G401 (cell line): ENCODE results near the gene NDUFB4. TPM values are rescaled to one million over a fixed set of nuclear protein-coding genes. Genes with fewer than 3 reads are reported as not detected.
"Not testable (repeated sequence)": the region's sequence is repeated elsewhere in the genome, so short reads cannot be mapped to it uniquely, and the experiment has no call there.

ENCODE experiments used
- DNase-seq: peaks from one replicate; pipeline ENCODE4 v3.0.0-alpha.2; 2015; ENCODE audit warnings: low spot score
- in situ Hi-C: cut with HindIII; loops from 2 replicates; pipeline ENCODE4 v1.10.0; 2016; ENCODE audit warnings: low sequenced_read_pairs, mixed read lengths
- total RNA-seq: library from RNA; depleted of rRNA; stranded (reverse); fragments of >200 nt; shearing (Covaris generic); gene quantifications from 2 replicates; pipeline ENCODE4 v1.2.3, GENCODE V29; 2014

NDUFB4 gene
- total RNA-seq, 1 experiment from 2014 or later, result 148 TPM

DNA sequence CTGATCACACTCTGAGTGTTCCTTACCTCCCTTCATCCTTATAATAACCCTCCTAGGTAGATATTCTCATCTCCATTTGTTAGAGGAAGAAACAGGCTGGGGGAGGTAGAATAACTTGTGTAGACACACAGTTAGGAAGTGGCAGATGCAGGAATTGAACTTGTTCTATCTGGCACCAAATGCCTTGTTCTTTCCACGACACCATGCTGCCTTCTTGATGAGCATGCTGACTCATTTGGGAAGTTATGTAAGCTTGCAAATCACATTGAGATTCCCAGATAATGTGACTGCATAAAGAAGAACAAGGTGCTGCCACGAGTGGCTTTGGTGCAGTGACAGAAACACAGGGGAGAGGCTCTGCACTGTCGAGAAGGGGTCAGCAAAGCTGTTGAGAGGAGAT lies 27.5 kb upstream of the NDUFB4 start:
- peak; percentile 78 for DNase-seq
- in situ Hi-C loops, result no loop called here

GRCh38 chr3:120569222-120570057 lies 26.7 kb upstream of the NDUFB4 start:
- peak; percentile 50 for DNase-seq
- in situ Hi-C loops, result no loop called here

DNA sequence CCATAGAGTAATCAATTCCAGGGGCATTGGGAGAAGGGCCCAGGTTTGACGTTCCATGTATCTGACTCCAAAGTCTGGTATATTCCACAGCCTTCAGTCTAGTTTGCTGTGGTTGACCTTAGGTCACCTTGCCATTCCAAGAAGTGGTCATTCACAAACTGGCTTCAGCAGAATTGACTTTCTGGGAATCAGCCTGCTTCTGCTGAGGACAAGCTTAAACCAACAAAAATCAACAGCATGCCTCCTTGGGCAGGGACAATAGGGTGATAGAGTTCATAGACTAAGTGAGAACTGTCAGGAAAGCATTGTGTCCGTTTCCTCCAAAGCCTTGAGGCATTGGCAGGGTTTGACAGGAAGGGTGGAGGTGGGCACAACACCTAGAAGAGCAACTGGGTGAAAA lies 24.1 kb upstream of the NDUFB4 start:
- no peak for DNase-seq
- in situ Hi-C loops, result no loop called here

GRCh38 chr3:120587332-120587975 lies 8.7 kb upstream of the NDUFB4 start:
- DNase-seq, result no peak

GRCh38 chr3:120595788-120596115 lies 384 bp upstream of the NDUFB4 start:
- in situ Hi-C loops, result no loop called here
- DNase-seq, result no peak

More at GRCh38 chr3:120587332-120587975, 8.7 kb upstream of the NDUFB4 start:
- in situ Hi-C loops, result no loop called here

GRCh38 chr3:120596853-120597223 lies 702 bp downstream of the NDUFB4 start:
- in situ Hi-C loops, result no loop called here
- no peak for DNase-seq

DNA sequence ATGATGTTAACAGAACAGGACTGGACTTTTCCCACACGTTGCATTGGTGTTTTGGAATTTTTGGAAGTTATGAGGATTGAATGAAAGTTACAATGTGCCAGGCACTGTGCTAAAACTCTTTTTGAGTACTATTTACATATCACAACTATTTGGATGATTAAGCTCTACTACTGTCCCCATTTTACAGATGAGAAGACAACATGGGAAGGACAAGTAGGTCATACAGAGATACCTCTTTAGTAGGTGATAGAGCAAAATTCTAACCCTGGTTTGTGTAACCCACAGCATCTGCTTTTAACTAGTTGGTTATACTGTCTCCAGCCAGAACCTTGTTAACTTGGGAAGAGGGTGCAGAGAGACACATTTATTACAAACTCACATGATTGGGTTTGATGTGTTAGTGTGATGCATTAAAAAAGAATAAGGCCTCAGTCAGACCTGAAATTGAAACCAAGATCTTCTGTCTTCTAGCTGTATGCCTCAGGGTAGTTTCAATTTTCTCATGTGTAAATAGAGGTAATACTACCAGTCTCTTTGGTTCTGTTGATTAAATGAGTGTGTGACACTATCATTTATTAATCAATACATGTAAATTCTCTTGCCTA lies 1.4 kb downstream of the NDUFB4 start:
- in situ Hi-C loops, result no loop called here
- DNase-seq, result no peak

GRCh38 chr3:120599211-120599610 lies 3.1 kb downstream of the NDUFB4 start:
- no peak for DNase-seq
- in situ Hi-C loops, result no loop called here

DNA sequence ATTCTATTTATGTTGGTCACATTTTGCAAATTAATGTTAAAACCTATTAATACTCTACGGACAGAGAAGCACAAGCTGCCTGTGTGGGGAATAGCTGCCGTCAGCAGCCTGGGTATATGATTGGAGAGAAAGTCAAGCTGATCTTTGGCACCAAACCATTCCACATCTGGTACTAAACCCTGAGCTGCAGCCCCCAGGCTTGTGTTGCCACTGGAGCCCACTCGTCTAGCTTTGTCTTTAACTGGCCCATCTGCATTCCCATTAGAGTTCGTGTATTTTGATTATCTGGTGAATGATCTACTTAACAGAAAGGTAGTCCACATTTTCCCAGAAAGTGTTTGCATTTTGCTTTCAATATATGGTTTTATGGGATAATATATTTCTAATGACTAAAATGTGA lies 5.4 kb downstream of the NDUFB4 start:
- in situ Hi-C loops, result no loop called here

DNA sequence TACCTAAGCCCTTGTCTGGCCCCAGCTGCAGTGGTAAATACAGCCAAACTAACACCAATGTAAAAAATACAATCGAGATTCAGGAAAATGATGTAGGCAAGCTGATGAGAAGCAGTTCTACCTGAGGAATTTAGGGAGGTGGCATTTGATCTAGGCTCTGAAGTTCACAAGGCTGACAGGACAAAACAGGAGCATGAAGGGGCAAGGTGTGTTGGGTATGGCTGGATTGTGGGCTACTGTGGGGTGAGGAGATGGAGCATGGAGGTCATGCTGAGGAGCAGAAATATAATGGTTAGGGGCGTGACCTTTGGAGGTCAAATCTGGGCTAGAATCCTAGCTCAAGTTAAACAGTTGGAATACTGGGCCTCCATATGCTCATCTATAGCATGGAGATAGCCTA lies 6.5 kb downstream of the NDUFB4 start:
- no peak for DNase-seq
- in situ Hi-C loops, result no loop called here

More for the DNA sequence above, 5.4 kb downstream of the NDUFB4 start:
- peak; percentile 23 for DNase-seq

DNA sequence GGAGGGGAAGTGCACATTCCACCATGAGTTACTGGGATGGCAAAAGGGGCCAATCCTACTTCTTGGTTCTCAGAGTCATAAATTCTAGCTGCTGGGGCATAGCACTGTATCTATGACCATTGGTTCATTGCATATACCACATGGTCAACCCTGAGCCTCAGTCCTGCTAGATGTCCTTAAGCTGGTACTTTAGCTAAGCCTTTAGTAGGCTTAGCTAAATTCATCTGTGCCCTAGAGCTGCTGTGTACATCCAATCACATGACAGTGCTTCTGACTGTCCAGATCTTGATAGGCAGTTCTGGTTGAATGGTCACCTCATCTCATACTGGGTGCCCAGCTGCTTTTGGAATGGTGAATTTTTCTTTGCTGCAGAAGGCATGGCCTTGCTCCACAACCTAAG lies 8.2 kb downstream of the NDUFB4 start:
- in situ Hi-C loops, result no loop called here
- DNase-seq, result no peak

DNA sequence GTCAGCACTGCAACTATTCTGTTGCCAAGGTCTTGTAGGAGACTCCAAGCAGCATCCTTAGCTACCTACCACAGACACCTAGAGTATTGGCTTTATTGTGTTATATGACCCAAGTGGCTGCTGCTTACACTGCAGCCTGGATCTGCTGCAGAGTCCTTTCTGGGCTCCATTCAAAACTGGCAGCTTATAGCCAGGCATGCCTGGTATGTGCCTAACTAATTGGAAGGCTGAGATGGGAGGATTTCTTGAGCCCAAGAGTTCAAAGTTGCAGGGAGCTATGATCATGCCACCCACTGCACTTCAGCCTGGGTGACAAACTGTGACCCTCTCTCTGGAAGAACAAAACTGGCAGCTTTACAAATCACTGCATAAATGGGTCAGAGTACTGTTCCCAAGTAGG lies 8.6 kb downstream of the NDUFB4 start:
- in situ Hi-C loops, result no loop called here
- DNase-seq, result peak; percentile 48

- peak; percentile 74 for DNase-seq
- in situ Hi-C loops, result no loop called here
Measured at GRCh38 chr3:120608506-120608905, 12.4 kb downstream of the NDUFB4 start.

DNA sequence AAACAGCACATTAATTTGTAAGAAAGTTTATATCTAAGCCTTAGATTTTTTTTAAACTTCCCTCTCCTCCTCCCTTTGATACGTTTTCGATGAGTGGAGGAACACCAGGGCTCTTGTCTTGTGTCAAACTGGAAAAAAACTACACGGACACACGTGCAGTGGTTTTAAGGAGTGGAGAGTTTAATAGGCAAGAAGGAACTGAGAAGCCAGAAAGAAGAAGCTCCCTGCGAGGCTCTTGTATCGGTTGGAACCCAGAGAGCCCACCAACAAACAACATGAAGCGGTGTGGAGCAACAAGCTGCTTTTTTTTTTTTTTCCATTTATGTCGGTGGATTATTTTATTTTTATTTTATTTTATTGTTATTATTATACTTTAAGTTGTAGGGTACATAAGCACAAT lies 18.6 kb downstream of the NDUFB4 start:
- DNase-seq, result no peak
- in situ Hi-C loops, result no loop called here

DNA sequence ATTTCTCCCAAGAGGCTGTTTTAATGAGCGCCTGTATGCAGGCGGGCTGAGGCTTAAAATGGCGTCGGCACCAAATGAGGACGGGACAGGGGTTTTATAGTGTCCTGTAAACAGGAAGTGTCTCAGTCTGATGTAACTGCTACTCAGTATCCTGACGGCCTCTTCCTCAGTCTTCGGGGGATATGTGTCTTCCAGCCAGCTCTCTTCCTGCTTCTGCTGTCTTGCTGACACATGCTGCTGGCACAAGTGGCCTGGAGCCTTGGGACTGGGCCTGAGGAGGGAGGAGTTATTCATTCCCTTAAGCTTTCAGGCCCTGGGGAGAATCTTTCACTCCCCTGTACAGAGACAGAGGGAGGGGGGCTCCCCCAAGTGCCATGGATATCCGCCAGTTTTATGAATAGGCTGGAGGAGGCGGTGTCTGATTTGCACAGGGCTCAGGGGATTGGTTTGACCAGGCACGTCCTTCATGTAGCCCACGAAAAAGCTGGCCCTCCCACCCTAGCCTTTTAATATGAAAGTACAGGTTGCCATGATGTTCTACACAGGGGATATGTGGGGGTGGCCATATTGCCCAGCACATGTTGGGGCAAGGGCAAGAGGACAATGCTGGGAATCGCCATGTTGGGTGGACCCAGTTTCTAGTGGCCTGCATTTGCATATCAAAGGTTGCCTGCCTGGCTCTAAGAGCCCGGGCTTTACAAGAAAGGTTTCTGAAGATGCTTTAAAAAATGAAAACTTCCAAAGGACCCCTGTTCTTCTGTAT lies 19.9 kb downstream of the NDUFB4 start:
- in situ Hi-C loops, result no loop called here

DNA sequence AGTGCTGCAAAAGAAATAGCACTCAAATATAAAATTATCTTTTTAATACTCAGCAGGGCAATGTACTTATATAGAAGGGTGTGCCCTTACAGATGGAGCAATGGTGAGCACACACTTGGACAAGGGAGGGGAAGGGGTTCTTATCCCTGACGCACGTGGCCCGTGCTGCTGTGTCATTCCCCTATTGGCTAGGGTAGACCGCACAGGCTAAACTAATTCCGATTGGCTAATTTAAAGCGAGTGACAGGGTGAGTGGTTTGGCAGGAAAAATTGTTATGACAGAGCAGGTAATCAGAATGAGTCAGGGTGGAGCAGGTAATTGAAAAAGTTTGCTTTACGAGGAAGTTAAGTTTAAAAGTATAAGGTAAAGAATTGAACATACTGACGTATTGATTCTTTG lies 20.6 kb downstream of the NDUFB4 start:
- DNase-seq, in situ Hi-C loops: not testable (repeated sequence)

More for the DNA sequence above, 19.9 kb downstream of the NDUFB4 start:
- peak; percentile 20 for DNase-seq

GRCh38 chr3:120622457-120622856 lies 26.3 kb downstream of the NDUFB4 start:
- no peak for DNase-seq
- in situ Hi-C loops, result no loop called here

GRCh38 chr3:120622870-120623726 lies 27.0 kb downstream of the NDUFB4 start:
- in situ Hi-C loops, result no loop called here
- DNase-seq, result peak; percentile 18

GRCh38 chr3:120623727-120624093 lies 27.6 kb downstream of the NDUFB4 start:
- DNase-seq, result no peak
- in situ Hi-C loops, result no loop called here
